NK-92 (cell line): ENCODE data around the gene FAM228B.
"Not testable (repeated sequence)": the region's sequence is repeated elsewhere in the genome, so short reads cannot be mapped to it uniquely, and the experiment has no call there.

Experiments
- DNase-seq: peaks from one replicate; lab custom pipeline; 2025; ENCODE audit not compliant: unreplicated experiment; lab: John Stamatoyannopoulos, UW

The FAM228B gene

DNA sequence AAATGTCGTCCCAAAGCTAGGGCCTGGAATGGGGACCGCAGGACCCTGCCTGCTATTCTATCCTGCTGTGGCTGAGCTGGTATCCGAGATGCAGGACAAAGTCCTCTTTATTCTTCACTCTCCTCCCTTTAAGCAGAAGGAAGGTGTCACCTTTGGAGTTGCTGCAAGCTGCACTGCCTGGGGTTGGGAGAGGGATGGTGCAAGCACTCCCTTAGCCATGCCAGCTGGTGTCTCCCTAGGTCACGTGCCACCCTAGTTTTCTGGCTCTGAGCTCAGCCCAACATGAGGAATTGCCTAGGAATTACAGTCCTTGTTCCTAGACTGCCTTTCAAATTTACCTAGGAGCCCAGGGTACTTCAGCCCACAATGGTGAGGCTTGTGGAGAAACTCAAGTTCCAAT is 30.2 kb downstream of the FAM228B start:
- DNase-seq: no peak

DNA sequence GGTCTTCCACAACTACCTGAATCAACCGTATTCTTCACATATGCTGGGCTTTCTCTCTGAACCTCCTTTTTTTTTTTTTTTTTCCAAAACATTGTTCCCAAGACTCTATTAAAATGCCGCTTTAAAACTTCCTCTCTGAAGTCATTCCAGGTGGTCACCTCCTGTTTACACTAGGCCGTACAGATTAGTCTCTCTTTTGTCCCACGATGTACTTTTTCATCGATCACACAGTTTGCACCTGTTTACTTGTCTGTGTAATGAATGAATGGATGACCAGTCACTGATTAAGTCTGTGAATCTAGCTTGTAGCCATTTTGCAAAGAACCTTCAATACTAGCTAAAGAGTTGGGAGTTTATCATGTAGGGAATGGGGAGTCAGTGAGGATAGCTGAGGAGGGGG is 34.9 kb downstream of the FAM228B start:
- no peak for DNase-seq

DNA sequence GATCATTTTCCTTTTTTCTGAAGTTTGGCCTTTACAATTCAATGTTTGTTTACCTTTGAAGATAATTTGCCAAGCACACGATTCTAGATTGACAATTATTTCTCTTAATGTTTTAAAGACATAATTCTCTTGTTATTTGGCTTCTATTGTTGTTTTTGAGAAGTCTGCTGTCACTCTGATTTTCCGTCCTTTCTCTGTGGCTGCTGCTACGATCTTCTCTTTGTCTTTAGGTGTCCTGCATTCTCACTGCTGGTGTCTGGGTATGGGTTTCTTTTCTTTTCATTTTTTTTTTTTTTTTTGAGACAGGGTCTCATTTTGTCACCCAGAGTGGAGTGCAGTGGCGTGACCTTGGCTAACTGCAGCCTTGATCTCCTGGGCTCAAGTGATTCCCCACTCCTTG is 36.4 kb downstream of the FAM228B start:
- no peak for DNase-seq

DNA sequence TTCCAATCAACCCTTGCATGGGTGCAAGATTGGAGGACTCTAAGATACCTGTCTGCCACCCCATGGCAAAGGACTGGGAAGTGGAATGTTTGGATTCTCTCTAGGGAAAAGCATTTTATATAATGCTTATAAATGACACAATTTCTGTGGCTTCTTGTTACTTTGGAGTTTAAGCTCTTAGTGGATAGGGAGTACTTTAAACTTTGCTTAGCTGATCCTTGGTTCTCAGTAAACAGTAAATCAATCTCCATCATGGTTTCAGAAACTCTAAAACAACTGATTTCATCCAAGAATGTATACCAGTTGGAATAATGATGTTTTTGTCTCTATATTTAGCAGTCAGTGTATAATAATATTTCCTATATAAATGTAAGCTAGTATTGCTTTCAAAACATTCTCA is 37.5 kb downstream of the FAM228B start:
- DNase-seq: no peak

DNA sequence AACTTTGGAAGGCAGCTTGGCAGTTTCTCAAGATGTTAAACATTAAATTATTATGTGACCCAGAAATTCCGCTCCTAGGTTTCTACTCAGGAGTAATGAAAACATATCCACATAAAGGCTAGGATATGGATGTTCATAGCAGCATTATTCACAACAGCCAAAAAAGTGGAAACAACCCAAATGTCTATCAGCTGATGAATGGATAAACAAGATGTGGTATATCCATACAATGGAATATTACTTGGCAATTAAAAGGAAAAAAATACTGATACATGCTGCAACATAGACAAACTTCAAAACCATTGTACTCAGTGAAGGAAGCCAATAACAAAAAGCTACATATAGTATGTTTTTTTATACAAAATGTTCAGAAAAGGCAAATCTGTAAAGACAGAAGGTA is 39.2 kb downstream of the FAM228B start:
- no peak for DNase-seq

DNA sequence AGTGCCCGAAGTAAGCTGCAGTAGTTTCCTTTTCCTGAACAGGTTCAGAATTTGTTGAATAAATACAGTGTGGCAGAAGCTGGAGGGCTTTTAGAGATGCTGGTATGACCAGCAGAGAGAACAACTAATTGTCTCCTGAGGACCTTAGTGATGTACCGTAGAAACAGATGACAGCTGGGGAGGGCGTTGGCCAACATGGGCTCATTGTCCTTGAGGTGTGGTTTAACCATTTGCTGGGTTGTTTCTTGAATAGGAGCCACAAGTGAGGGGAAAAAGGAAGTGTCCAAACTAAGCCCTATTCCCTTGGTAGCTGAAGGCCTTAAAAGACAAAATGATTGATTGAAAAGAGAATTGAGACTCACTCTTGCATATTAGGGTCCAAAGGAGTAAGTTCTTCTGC is 39.9 kb downstream of the FAM228B start:
- no peak for DNase-seq

DNA sequence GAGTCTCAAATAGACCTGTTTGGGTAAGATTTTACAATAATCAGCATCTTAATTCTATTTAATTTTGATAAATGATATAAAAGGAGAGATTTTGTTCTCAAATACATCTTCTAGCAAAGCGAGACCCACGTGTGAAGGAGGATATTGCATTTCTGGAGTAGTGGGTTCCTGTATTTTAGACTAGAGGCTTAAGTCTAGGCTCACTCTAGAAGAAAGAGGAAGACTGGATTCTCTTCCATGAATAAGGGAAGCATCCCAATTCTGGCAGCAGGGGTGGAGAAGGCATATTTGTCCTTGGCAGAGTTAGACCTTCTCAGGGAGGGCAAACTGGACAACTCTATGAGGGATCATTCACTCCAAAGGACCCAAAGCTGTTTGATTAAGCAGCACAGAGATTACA is 40.3 kb downstream of the FAM228B start:
- DNase-seq: no peak

DNA sequence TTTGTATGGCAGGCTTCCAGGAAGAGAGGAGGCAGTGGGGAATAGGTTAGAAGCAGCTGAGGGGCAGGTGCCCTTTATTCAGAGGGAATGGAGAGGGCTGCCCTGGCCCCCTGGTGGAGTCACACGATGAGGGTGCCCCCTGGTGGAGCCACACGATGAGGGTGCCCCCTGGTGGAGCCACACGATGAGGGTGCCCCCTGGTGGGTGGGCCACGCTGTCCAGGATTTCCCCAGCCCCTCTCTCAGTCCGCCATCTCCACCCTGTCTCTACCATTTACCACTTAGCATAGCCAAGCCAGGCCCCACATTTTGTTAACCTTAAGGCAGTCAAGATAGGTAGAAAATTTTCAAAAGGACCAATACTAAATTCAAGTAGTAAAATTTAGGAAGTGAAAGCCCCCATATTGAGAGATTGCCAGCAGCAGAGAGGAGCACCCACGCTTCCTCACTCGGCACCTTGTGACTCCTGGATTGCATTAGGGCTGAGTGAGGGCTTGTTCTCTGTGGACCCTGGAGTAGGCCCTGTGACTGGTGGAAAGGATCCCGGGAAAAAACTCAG is 41.2 kb downstream of the FAM228B start:
- DNase-seq: no peak

DNA sequence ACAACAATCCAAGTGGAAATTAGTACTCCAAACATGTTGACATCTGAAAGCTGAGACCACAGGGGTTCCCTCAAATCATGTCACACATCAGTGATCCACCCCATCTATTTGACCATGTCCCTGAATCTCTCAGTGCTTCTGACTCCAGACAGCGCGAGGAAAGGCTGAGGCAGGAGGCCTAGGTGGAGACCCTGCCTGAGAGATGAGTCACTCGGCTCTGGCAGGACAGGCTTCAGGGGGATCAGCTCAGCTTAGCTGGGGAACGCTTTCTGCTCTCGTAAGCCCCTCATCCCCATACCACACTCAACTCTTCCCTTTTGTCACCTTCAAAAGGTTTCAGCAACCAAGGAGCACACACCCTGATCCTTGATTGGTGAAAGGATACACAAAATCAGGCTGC is 45.8 kb downstream of the FAM228B start:
- no peak for DNase-seq

DNA sequence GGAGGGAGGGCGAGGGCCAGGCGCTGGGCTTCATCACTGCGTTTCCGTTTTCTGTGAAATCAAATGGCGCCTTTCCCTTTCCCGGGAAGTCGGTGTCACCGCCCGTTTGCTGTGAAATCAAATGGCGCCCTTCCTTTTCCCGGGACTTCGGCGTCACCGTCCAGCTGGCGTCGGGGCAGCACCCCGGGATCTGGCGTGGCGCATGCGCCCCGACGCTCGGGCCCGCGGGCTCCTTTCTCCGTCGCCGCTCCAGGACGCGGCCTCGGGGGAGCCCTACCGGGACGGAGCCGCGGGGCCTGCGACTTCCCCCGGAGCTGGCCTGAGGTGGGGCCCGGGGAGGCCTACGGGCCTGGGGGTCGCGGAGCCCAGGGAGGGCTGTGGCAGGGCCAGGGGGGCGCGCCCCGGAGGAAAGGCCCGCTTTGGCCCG is 51.6 kb downstream of the FAM228B start, which contains the start of gene FAM228A:
FAM228A (plus strand) TSS at position 203 of the 427 bp plus-strand sequence. CDS start 428 bp downstream, outside the sequence.
- DNase-seq: no peak

DNA sequence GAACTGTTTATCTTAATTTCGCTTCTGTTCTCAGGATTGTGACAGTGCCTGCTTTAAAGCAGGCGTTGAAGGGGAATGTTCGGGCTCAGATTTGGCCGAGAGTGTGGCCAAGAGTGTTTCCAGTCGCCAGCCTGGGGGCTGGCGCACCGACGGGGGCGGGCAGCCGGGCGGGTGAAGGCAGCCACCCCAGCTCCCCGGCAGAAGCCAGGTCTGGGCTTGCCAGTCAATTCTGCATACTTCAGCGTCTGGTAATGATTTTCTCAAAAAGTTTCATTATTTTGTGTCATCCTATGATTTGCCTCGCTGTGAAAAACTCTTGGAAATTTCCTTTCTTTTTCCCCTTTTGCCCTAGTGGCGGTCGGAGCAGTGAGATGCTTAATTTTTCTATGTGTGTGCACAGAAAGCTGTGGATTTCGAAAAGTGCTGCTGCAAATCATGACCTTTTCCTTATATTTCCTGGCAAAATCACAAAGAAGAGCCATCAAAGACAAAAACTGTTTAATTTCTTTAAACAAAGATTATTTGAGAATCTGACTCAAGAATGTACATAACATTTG is 52.4 kb downstream of the FAM228B start:
- DNase-seq: no peak

DNA sequence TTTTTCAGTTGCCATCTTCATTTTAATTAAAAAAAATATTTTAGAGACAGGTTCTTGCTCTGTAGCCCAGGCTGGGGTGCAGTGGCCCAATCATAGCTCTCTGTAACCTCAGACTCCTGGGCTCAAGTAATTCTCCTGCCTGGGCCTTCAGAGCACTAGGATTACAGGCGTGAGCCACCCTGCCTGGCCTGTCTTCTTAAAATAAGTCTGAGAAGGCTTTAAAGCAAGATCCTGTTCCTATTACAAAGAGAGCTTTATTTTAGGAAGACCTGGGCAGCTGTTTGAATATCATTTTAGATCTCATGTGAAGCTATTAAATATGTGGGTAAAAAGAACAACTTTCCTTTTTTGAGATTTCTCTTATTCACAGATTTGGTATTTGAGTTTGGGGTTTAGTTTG is 53.1 kb downstream of the FAM228B start:
- no peak for DNase-seq

DNA sequence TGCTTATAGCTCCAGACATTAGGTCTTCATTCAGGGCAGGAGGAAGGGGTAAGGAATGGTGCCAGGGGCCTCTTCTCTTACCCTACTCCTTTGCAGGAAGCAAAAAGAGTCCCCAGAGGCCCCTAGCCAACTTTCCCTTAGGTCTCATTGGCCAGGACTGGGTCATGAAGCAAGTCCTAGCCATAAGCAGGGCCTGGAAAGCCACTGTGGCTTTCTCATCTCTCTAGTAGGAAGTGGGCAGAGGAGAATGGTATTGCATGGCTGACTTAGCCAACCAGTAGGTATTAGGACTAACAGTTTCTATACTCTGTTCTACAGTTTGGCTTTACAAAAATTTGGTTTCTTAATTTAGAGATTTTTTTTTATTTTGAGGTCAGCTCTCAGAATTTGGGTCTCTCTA is 56.4 kb downstream of the FAM228B start:
- no peak for DNase-seq

DNA sequence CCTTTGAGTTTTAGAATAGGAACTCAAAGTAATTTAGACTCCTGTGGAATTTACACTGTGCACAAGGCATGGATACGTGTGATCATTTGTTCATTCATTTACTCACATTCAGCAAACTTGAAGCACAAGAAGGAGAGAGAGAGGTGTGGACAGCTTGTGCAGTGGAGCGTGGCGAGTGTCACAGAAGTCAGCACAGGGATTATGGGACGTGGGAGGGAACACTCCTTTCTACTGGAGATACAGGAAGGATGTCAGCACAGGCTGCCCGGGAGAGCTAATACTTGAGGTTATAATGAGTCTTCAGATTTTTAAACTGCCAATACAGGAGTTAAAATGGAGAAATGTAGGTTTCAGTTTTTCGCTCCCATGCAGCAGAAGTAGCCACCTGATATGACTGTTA is 58.6 kb downstream of the FAM228B start:
- DNase-seq: no peak

DNA sequence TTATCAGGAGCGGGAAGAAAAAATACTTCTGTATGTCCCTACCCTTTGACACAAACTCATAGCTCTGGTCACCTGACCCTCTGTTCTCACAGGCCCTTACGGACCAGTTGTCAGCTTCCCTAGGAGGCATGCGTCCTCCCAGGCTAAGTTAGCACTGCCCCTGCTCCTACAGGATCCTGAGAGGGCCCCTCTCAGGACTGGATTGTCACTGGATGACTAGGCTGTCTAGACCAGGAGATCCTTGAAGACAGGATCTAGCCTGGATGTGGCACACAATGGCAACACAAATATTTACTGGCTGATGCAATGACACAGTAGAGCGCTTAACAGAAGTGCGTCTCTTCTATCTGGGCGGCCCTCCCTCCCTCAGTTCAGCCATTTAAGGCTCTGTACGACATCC is 59.2 kb downstream of the FAM228B start:
- no peak for DNase-seq

DNA sequence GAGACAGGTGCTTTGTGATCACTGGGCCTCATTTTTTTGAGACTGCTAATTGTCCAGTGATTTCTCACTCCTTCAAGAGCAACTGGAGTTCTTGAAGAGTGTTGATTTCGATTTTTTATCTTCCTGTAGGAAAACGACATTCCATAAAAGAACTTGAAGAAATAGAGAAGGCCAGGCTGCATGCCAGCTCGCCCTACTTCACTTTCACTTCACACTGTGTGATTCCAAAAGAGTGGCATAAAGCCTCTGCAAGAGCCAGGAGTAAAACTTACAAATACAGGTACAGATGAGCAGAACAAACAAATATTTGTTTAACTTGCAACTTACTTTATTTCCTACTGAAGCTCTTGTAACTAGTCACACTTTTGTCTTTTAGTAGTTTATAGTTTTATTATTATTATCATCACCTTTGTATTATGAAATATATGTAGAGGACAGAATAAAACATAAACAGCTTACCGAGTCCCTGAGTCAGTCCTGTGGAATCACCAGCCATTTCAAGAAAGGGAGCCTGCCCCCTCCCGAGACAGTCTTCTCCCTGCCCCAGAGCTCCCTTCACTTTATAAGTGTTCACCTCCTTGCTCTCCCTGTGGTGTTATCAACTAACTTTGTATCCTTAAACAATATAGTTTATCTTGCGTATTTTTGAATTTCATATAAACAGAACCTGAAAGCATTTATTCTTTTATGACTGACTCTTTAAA is 60.2 kb downstream of the FAM228B start:
- DNase-seq: no peak

DNA sequence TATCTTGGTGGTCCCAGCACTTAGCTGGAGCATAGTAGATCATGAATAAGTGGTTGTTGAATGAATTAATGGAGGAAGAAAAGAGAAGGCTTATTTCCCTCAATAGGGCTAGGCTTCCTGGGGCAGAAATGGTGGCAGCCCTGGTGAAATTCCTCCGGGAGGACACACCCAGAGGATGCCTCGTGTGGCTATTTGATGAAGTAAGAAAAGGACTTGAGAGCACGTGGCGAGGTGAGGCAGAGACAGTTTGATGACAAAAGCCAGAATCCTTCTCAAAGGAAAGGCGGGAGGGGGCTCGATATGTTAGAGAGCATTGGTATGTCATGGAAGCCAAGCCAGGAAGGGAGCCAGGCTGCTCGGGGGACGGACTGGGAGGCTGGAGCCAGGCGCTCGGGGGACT is 66.3 kb downstream of the FAM228B start:
- DNase-seq: no peak

DNA sequence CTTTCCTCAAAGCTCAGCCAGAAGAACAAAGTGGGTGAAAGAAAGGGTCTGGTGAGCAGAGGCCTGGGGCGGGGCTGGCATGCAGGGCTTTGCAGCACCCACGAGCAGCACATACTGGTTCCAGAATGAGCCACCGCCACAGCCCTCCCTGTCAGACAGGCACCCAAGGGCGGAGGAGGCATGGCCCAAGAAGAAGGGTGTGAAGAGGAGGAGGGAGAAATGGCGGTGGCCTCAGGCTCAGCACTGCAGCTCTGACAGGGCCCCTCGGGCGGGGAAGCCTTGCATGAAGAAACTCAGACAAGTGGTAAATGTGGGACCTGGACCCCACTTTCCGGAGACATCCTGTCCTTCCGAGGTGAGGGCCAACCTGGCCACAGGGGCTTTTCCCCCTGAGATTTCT is 67.2 kb downstream of the FAM228B start:
- no peak for DNase-seq

DNA sequence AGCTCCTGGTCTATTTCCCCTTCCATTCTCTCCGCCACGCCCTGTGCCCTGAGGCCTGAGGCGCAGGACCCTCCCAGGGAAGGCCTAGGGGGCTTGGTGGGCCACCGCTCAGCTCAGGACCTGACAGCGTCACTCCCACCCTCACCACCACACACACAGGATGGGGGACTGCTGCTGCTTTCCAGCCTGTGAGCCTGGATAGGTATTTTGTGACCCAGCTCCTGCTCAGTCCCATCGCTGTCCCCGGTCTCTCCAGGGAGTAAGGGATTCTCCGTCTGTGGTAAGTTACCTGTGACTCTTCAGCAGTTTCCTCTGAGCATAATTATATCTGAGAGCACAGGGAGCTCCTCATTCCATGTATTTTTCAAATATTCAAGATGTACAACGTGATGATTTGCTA is 67.9 kb downstream of the FAM228B start:
- DNase-seq: no peak

DNA sequence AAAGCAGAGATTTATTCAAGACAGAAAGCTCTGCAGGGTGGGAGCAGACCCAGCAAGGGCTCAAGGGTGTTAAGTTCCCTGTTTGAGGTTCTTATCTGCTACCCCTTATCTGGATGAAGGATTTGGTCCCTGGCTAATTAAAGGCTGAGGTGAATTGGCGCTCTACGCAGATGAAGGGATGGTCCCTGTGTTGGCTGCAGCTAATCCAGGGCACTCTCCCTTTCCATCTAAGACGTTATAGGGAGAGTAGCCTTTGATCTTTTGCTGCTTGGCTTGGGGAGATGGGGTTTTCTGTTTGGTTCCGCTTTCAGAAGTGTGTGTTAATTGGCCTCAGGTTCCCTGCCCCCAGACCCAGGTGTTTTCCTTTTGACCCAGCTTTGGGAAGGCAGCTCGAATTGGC is 68.6 kb downstream of the FAM228B start:
- DNase-seq: no peak

DNA sequence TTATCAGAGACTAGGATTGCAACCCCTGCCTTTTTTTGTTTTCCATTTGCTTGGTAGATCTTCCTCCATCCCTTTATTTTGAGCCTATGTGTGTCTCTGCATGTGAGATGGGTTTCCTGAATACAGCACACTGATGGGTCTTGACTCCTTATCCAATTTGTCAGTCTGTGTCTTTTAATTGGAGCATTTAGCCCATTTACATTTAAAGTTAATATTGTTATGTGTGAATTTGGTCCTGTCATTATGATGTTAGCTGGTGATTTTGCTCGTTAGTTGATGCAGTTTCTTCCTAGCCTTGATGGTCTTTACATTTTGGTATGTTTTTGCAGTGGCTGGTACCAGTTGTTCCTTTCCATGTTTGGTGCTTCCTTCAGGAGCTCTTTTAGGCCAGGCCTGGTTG is 73.9 kb downstream of the FAM228B start:
- DNase-seq: not testable (repeated sequence)

DNA sequence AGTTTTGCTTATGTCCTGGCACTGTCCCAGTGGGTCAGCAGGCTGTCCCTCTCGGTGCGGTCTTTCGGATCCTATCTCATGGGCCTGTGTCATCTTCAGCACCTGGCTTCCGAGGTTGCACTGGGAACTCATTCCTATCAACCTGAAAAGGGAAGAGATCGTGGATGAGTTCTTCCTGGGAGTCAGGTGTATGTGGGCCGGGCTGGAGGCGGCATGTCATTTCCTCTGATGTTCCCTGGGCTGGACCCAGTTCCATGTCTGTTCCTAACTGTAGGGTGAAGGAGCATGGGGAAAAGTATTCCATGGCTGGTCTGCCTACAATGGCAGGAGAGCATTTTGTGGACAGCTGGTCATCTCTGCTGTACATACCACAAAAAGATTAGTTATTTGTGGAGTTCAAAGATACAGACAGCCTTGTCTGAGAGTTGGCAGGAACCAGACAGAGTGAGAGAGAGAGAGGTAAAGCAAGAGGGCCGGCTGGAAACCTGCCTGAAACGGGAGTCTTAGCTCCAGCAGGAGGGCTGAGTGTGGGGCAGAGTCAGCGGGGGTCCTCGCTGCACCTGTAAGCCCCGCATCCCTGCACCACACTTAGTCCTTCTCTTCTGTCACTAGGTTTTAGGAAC is 76.8 kb downstream of the FAM228B start:
- no peak for DNase-seq
